ENCODE results near the gene ADAMTS13. TPM values are rescaled to one million over a fixed set of nuclear protein-coding genes. Genes with fewer than 3 reads are reported as not detected.

The ADAMTS13 gene
- total RNA-seq, 2 experiments from 2014 or later: 2.2 to 2.6 TPM

- H3K4me1 Mint-ChIP-seq (ENCODE audit: low read depth): peaks cover 9% of the 10 kb centered on the region
- H3K9me3 Mint-ChIP-seq: no peaks in the 10 kb centered on the region
- H3K4me3 Mint-ChIP-seq: no peak overlapping the region
- POLR2A ChIA-PET: no interaction called here
- intact Hi-C loops (cut with DNase I, micrococcal nuclease): loop anchor here in 1 of 2 experiments (5.0 kb wide), 2 partner anchors 139 to 449 kb away; partner anchors contain the start of gene SURF6
- H3K9me3 ChIP-seq (ENCODE audit: control insufficient read depth in 1 of 2, insufficient read depth in 1 of 2, low read length in 2 of 2): no peaks in the 10 kb centered on the region
- no peaks in the 10 kb centered on the region for H3K27me3 ChIP-seq (ENCODE audit: control insufficient read depth in 1 of 2, insufficient read depth in 2 of 2, low read length in 2 of 2)
- H3K36me3 Mint-ChIP-seq (ENCODE audit: low read depth): no peaks in the 10 kb centered on the region
- no peak overlapping the region for H3K27ac ChIP-seq (ENCODE audit: low read depth in 1 of 2, low read length in 2 of 2)
- H3K4me3 ChIP-seq (ENCODE audit: low read length): no peak overlapping the region
- H3K4me1 ChIP-seq (ENCODE audit: insufficient read depth, low read length): peaks cover 24% of the 10 kb centered on the region
- ATAC-seq (ENCODE audit: poor library complexity) (no peak), DNase-seq (peak in 2 of 14 experiments; percentile 63 to 69)
- H3K27ac Mint-ChIP-seq: no peak overlapping the region
- H3K36me3 ChIP-seq (ENCODE audit: insufficient read depth, low read length): no peaks in the 10 kb centered on the region
- no peaks in the 10 kb centered on the region for H3K27me3 Mint-ChIP-seq
- no peak for TF ChIP-seq CTCF (IDR thresholded peaks at IDR 0.05)
- CTCF ChIA-PET: no interaction called here
Measured at GRCh38 chr9:133476036-133476931, 54.1 kb downstream of the ADAMTS13 start.

- no peak overlapping the region for H3K27ac ChIP-seq (ENCODE audit: low read depth in 1 of 2, low read length in 2 of 2)
- ChIA-PET POLR2A (no interaction called here), CTCF (no interaction called here)
- H3K4me3 ChIP-seq (ENCODE audit: low read length): no peak overlapping the region
- ATAC-seq (ENCODE audit: poor library complexity) (no peak), DNase-seq (no peak)
- Mint-ChIP-seq H3K27ac (no peak overlapping the region), H3K36me3 (ENCODE audit: low read depth) (no peaks in the 10 kb centered on the region), H3K4me3 (no peak overlapping the region), H3K4me1 (ENCODE audit: low read depth) (peaks cover 9% of the 10 kb centered on the region), H3K27me3 (no peaks in the 10 kb centered on the region), H3K9me3 (no peaks in the 10 kb centered on the region)
- H3K36me3 ChIP-seq (ENCODE audit: insufficient read depth, low read length): no peaks in the 10 kb centered on the region
- no peaks in the 10 kb centered on the region for H3K27me3 ChIP-seq (ENCODE audit: control insufficient read depth in 1 of 2, insufficient read depth in 2 of 2, low read length in 2 of 2)
- TF ChIP-seq CTCF (IDR thresholded peaks at IDR 0.05): no peak
- H3K4me1 ChIP-seq (ENCODE audit: insufficient read depth, low read length): peaks cover 24% of the 10 kb centered on the region
- H3K9me3 ChIP-seq (ENCODE audit: control insufficient read depth in 1 of 2, insufficient read depth in 1 of 2, low read length in 2 of 2): no peaks in the 10 kb centered on the region
- intact Hi-C loops (cut with DNase I, micrococcal nuclease): loop anchor here in 1 of 2 experiments (1.0 to 5.0 kb wide), 3 partner anchors 17 to 450 kb away; partner anchors contain the start of gene SURF6
Measured at GRCh38 chr9:133476941-133477340, 54.8 kb downstream of the ADAMTS13 start.

- POLR2A ChIA-PET: interaction anchor here (0.6 kb wide), 1 partner anchor 59 kb away, joined by 3 read pairs; no protein-coding TSS in a partner anchor
- Mint-ChIP-seq H3K4me3 (peak overlapping the region; percentile 42), H3K27me3 (no peaks in the 10 kb centered on the region), H3K4me1 (ENCODE audit: low read depth) (peaks cover 9% of the 10 kb centered on the region), H3K27ac (peak overlapping the region; percentile 14), H3K9me3 (no peaks in the 10 kb centered on the region), H3K36me3 (ENCODE audit: low read depth) (no peaks in the 10 kb centered on the region)
- Histone ChIP-seq H3K4me1 (ENCODE audit: insufficient read depth, low read length) (peaks cover 24% of the 10 kb centered on the region), H3K27me3 (ENCODE audit: control insufficient read depth in 1 of 2, insufficient read depth in 2 of 2, low read length in 2 of 2) (no peaks in the 10 kb centered on the region), H3K9me3 (ENCODE audit: control insufficient read depth in 1 of 2, insufficient read depth in 1 of 2, low read length in 2 of 2) (no peaks in the 10 kb centered on the region), H3K36me3 (ENCODE audit: insufficient read depth, low read length) (no peaks in the 10 kb centered on the region), H3K27ac (ENCODE audit: low read depth in 1 of 2, low read length in 2 of 2) (no peak overlapping the region), H3K4me3 (ENCODE audit: low read length) (no peak overlapping the region)
- ATAC-seq (ENCODE audit: poor library complexity) (no peak), DNase-seq (no peak)
- intact Hi-C loops (cut with DNase I, micrococcal nuclease): loop anchor here in 1 of 2 experiments (1.0 to 5.0 kb wide), 3 partner anchors 17 to 450 kb away; partner anchors contain the start of gene SURF6
- CTCF ChIA-PET: no interaction called here
- TF ChIP-seq CTCF (IDR thresholded peaks at IDR 0.05): no peak
Measured at GRCh38 chr9:133477461-133477860, 55.3 kb downstream of the ADAMTS13 start.

Data from CD4-positive, alpha-beta T cell (primary cell).